T-helper 17 cell (primary cell): ENCODE data around the gene MAPK11. TPM values are rescaled to one million over a fixed set of nuclear protein-coding genes. Genes with fewer than 3 reads are reported as not detected.

Experiments
- ATAC-seq: fragments of 150-1000 bp; cut with Tn5 transposase; 2 replicates; pipeline ENCODE4 v1.10.0; 2021; ENCODE audit warnings: mild to moderate bottlenecking, moderate library complexity
- DNase-seq, 3 donors: peaks; one replicate each; pipeline versions ENCODE4 v3.0.0 to v3.0.0-alpha.2; 2020 to 2021
- H3K9me3 ChIP-seq: one replicate; pipeline ENCODE4 v1.7.0; 2013; ENCODE audit warnings: low read length, mild to moderate bottlenecking; ENCODE audit not compliant: control insufficient read depth, poor library complexity, severe bottlenecking
- H3K27ac Mint-ChIP-seq: one replicate; pipeline ENCODE4 v1.8.0; 2022; ENCODE audit warnings: mild to moderate bottlenecking, moderate library complexity, mixed read lengths
- H3K27me3 Mint-ChIP-seq: one replicate; pipeline ENCODE4 v1.8.0; 2022; ENCODE audit warnings: mixed read lengths
- H3K36me3 Mint-ChIP-seq: one replicate; pipeline ENCODE4 v1.8.0; 2022; ENCODE audit warnings: low read depth, mixed read lengths
- H3K4me1 Mint-ChIP-seq: one replicate; pipeline ENCODE4 v1.8.0; 2022; ENCODE audit warnings: mild to moderate bottlenecking, mixed read lengths
- H3K4me3 Mint-ChIP-seq: one replicate; pipeline ENCODE4 v1.8.0; 2022; ENCODE audit warnings: mild to moderate bottlenecking, moderate library complexity, mixed read lengths
- total RNA-seq, 4 donors: library from RNA in 2 of 4; stranded (reverse) in 2 of 4; gene quantifications; one replicate each; pipeline ENCODE4 v1.2.3 and lab custom pipeline; 2022 to 2026

Gene MAPK11
- total RNA-seq, 2 donors from 2014 or later = 13.2 to 14.4 TPM

DNA sequence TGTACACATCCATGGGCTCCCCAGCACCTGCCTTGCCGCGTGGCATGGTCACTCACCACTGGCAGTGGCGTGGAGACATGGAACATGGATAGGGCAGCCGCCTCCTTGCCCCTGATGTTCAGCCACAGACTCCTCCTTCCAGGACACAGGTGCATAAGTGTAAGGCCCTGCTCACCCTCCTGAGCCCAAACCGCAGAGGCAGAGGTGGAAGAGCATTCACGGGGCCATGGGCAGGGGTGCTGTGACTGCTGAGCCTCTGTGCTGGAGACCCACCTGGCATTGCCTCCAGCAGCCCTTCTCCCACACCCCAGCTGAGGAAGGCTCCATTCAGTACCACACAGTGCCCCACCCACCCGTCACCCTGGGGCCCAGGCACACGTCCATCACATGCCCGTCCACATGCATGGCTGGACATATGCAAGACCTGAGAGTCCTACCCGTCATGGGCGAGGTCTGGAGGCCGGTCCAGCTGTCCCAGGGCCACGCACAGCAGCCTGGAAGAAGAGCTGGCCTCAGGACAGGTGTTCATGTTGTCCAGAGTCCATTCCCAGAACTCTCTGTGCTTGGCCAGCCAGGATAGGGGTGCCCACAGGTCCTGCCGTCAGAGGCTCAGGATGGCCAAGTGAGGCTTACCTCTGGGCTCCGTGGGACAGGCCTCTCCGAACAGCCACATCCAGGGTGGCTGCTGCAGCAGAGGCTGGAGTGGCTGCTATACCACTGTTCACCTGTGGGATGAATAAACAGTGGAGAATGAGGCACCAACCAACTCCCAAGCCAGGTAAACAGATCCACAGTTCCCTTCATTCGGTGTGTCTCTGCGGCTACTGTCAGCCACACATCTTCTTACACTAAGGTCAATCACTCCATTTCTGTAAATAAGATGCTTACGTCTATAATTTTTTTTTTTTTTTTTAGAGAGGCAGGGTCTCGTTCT lies 23.7 kb downstream of the MAPK11 start:
- DNase-seq = no peak
- H3K27ac Mint-ChIP-seq = peak overlapping the region; percentile 93
- peaks cover 19% of the 10 kb centered on the region for H3K4me1 Mint-ChIP-seq
- no peaks in the 10 kb centered on the region for H3K27me3 Mint-ChIP-seq
- H3K36me3 Mint-ChIP-seq = peaks cover 2% of the 10 kb centered on the region
- H3K4me3 Mint-ChIP-seq = peak overlapping the region; percentile 61
- H3K9me3 ChIP-seq = no peaks in the 10 kb centered on the region
- no peak for ATAC-seq

DNA sequence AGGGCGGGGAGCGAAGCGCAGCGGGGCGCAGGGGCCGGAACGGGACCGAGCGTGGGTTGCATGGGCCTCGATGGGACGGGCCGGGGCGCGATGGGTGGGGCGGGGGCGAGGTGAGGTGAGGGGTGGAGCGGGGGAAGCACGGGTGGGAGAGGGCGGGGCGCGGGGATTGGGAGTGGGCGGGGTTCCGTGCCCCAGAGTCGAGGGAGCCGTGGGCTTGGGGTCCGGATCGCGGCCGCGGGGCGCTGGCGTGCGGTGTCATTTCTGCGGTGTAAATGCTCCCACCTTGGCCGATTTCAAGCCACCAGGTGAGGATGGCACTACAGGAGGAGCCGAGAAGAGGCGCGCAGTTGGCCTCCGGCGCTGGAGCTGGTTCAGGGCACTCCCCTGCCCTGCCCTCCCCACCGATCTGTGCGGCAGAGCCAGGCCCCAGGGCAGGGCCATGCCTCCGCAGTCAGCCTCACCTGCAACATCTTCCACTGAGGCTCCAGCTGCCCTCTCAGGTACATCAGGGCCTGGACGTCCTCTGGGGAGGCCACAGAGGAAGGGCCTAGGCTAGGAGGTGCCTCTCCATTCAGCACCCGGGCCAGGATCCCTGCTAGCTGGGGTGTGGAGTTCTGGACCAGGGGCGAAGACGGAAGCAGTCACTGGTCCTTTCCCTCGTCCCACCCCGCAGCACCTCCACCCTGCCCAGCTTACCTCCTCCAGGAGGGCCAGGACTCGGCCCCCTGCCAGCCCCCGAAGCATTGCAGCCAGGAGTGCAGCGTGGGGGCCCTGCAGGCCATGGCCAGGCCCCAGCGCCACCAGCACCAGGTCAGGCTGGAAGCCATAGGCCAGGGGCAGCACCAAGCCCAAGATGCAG lies 24.7 kb downstream of the MAPK11 start:
- Mint-ChIP-seq H3K36me3 (peaks cover 2% of the 10 kb centered on the region), H3K27ac (peak overlapping the region; percentile 92), H3K27me3 (no peaks in the 10 kb centered on the region), H3K4me3 (peak overlapping the region; percentile 94), H3K4me1 (peaks cover 25% of the 10 kb centered on the region)
- no peaks in the 10 kb centered on the region for H3K9me3 ChIP-seq
- peak; percentile 30 for ATAC-seq
- DNase-seq = peak in 1 of 3 donors; percentile 67

DNA sequence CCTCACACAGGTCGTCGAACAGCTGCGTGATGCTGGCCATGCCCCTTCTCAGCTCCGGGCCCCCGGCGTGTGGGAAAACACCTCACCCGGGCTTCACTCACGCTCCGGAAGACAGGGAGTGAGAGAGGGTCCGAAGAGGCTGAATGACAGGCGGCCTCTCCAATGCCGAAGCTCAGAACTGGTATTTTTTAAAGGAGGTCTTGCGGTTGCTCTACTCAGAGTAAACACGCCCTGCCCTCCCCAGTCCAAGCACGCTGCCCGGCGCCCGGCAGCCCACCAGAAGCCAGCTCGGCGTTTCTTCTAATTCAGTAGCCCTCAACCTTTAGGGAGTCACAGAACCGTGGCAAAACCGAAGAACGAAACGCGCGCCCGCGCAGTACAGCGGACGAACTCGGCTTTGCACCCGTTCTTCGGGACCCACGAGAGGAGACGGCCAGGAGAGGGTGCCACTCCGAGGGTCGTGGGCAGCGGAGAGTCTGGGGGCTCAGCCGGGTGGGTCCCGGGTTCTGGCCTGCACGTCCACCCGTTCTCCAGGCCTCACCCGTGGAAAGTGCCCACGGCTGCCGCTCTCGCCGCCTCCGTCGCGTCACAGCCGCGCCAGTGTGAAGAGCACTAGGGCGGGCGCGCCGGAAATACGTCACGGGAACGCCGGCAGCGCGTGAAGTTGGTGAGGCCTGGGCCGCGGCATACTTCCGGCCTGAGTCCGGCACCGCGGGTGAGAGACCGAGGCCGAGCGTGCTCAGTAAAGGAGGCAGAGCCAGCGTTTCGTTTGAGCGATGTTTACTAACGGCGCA lies 25.6 kb downstream of the MAPK11 start, which contains the start of gene TUBGCP6:
TUBGCP6 (minus strand) TSS at position 604 of the 794 bp plus-strand sequence; CDS start at position 40, 564 bp downstream.
- Mint-ChIP-seq H3K4me3 (peak within 1 kb of the TSS; percentile 94), H3K27ac (peak within 1 kb of the TSS; percentile 92), H3K27me3 (no peaks in the 10 kb centered on the region), H3K4me1 (peaks cover 29% of the 10 kb centered on the region), H3K36me3 (peaks cover 2% of the 10 kb centered on the region)
- ATAC-seq = peak; percentile 76
- peak; percentile 81 to 87 (median 86) for DNase-seq
- no peaks in the 10 kb centered on the region for H3K9me3 ChIP-seq

DNA sequence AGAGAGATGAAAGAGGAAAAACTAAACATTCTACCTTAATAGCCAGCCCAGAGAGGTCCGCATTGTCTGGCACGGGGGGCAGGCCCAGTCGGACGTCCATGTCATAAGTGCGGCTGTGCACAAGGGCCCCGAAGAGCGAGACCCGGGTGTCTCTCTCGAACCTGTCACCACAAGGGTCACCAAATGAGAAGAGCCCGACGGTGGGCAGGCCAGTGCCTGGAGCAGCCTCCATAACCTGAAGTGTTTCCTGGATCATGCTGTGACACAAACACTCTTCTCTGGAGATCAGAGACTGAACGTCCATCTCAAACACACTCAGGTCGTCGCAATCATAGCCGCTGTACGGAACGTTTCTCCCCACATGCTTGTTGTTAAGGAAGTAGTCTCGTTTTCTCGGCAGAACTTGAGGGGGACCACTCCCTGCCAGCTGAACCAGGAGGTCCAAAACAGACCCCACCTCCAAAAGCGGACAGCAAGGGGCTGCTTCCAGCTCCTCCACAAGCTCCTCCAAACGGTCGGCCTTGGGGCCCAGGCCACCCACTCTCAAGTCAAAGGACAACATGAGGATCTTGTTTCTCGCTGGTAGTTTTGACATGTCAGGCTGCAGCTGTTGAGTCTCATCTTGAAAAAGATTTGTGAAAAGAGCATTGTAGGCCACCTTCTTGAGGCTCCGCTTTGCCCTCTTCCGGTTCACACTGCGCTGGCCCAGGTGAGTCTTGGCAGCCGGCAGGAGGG lies 26.3 kb downstream of the MAPK11 start:
- no peak for DNase-seq
- H3K36me3 Mint-ChIP-seq = peaks cover 2% of the 10 kb centered on the region
- ATAC-seq = no peak
- H3K9me3 ChIP-seq = no peaks in the 10 kb centered on the region
- H3K4me3 Mint-ChIP-seq = peak overlapping the region; percentile 94
- peak overlapping the region; percentile 92 for H3K27ac Mint-ChIP-seq
- no peaks in the 10 kb centered on the region for H3K27me3 Mint-ChIP-seq
- H3K4me1 Mint-ChIP-seq = peaks cover 29% of the 10 kb centered on the region

DNA sequence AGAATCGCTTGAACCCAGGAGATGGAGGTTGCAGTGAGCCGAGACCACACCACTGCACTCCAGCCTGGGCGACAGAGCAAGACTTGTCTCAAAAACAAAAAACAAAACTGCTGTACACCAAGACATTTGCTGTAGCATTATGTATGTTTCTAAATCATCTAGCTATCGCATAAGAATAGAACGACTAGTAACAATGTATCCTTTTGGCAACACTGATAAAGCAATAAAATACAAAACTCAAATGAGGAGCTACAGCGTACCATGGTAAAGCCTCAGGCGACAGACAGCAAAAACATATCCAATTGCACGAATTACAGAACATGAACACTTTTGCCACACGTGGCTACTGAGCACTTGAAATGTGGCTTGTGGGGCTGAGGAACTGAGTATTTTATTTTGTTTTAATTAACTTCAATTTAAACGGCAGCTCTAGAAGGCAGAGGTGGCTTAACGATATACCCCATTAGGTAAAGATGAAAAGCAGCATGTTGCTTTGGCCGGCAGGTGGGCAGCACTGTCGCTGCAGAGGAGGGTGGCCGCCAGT lies 27.7 kb downstream of the MAPK11 start:
- no peaks in the 10 kb centered on the region for H3K27me3 Mint-ChIP-seq
- peak overlapping the region; percentile 94 for H3K4me3 Mint-ChIP-seq
- H3K4me1 Mint-ChIP-seq = peaks cover 27% of the 10 kb centered on the region
- no peaks in the 10 kb centered on the region for H3K9me3 ChIP-seq
- DNase-seq (no peak), ATAC-seq (no peak)
- peaks cover 2% of the 10 kb centered on the region for H3K36me3 Mint-ChIP-seq
- peak overlapping the region; percentile 92 for H3K27ac Mint-ChIP-seq

DNA sequence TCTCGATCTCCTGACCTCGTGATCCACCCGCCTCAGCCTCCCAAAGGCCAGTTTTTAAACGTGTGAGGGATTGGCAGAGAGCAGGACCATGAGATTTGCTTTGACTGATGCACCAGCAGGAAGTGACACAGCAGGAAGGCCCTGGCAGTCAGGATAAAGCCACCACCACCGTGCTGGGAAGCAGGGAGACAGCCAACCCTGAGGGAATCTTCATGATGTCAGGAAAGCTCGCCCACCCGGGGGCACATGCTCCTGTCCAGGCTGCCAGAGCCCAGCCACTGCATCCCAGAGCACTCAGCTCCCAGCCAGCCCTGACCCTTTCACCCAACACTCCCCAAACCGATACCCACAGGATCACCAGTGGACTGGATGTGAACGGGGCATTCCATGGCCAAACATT lies 31.4 kb downstream of the MAPK11 start:
- DNase-seq (no peak), ATAC-seq (no peak)
- Mint-ChIP-seq H3K4me1 (peaks cover 35% of the 10 kb centered on the region), H3K27me3 (no peaks in the 10 kb centered on the region), H3K4me3 (no peak overlapping the region), H3K27ac (no peak overlapping the region), H3K36me3 (peaks cover 2% of the 10 kb centered on the region)
- no peaks in the 10 kb centered on the region for H3K9me3 ChIP-seq

DNA sequence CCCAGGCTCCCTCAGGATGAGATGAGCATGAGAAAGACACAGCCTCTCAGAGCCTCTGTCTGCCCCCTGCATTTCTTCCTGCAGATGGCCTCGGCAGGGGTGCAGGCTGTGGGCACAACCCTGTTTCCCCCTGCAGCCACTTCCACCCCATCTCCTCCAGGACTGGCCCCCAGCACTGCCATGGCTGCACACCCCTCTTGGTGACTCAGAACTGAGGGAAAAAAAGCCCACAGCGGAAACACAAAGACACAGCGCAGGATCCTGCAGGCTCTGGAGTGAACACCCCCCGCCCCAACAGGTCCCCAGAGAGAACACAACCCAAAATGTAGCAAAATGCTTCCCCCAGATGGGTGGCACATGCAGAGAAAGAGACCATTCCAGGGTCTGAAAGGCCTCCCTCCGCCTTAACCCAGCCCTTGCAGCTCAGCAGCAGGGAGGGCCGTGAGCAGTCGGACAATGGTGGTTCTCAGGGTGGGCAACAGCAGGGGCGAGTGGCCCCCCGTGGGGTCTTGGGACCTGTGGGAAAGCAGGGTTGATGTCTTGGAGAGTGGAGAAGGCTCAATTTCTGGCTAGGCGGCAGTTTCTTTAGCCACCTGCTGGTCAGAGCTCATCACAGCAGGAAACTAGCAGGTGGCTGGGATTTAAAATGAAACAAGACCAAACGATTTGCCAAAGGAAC lies 33.3 kb downstream of the MAPK11 start:
- DNase-seq (no peak), ATAC-seq (no peak)
- no peaks in the 10 kb centered on the region for H3K9me3 ChIP-seq
- peaks cover 2% of the 10 kb centered on the region for H3K36me3 Mint-ChIP-seq
- H3K4me3 Mint-ChIP-seq = no peak overlapping the region
- H3K27me3 Mint-ChIP-seq = no peaks in the 10 kb centered on the region
- peak overlapping the region; percentile 70 for H3K27ac Mint-ChIP-seq
- H3K4me1 Mint-ChIP-seq = peaks cover 31% of the 10 kb centered on the region

DNA sequence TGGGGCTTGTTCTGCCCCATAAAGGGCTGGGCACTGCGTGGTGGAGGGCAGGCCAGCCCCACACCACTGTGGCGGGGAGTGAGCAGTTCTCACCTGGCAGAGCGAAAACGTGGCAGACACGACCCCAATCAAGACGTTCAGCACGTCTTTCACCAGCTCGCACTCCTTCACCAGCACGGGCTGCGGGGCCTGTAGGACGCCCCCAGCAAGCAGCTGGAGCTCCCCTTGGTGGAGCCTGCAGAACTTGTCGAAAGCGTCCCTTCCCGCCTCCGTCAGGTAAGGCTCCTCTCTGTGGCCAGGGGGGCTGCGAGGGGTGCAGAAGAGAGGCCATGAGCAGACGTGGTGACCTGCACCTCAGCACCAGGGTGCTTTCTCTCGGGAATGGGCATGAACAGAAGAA lies 37.0 kb downstream of the MAPK11 start:
- DNase-seq = no peak
- peaks cover 5% of the 10 kb centered on the region for H3K36me3 Mint-ChIP-seq
- no peak for ATAC-seq
- H3K27ac Mint-ChIP-seq = peak overlapping the region; percentile 63
- no peak overlapping the region for H3K4me3 Mint-ChIP-seq
- H3K4me1 Mint-ChIP-seq = peaks cover 26% of the 10 kb centered on the region
- no peaks in the 10 kb centered on the region for H3K27me3 Mint-ChIP-seq
- H3K9me3 ChIP-seq = no peaks in the 10 kb centered on the region

DNA sequence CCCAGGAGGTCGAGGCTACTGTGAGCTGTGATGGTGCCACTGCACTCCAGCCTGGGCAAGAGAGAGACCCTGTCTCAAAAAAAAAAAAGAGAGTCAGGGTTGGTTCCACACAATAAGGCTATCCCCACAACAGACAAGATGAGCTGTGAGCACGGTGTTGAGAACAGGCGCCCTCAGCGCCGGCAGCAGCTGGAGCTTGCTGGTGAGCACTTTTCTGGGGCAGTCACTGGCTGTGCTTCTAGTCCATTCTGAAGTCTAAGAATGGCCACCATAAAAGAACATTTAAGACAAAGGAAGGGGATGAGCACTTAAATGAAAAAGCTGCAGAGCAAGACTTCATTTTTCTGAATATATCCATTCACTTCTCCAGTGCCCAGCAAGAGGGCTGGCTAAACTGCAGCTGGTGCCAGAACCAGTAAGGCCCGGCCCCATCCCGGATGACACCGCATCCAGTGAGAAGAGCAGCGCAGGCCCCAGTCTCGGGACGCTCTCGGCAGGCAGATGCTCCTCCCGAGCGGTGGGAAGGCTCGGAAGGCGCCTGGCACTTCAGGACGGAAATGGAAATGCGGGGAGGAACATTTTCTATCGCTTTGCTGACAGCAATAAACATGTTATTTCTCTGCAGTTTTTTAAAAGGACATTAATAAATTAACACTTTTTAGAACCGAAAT lies 37.6 kb downstream of the MAPK11 start:
- no peaks in the 10 kb centered on the region for H3K9me3 ChIP-seq
- DNase-seq = no peak
- peaks cover 22% of the 10 kb centered on the region for H3K4me1 Mint-ChIP-seq
- H3K4me3 Mint-ChIP-seq = no peak overlapping the region
- no peaks in the 10 kb centered on the region for H3K27me3 Mint-ChIP-seq
- no peak for ATAC-seq
- H3K36me3 Mint-ChIP-seq = peaks cover 5% of the 10 kb centered on the region
- no peak overlapping the region for H3K27ac Mint-ChIP-seq

DNA sequence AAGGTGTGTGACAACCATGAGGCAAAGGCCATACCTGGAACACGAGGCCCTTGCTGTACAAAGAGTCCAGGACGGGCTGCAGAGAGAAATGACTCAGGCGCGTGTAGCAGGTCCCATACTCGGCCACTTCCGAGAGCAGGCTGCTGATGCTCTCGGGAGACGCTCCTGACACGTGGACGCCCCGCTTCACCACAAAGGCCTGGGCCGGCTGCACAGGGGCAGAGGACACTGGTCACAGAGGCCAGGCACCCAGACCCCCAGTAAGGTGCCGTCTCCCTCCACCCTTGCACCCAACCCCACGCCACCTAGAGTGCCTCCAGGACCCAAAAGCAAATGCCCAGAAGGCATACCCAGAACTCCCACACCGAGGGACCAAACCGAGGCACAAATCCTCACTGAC lies 40.8 kb downstream of the MAPK11 start:
- DNase-seq (no peak), ATAC-seq (no peak)
- Mint-ChIP-seq H3K4me1 (peaks cover 15% of the 10 kb centered on the region), H3K36me3 (peaks cover 5% of the 10 kb centered on the region), H3K27ac (no peak overlapping the region), H3K4me3 (no peak overlapping the region), H3K27me3 (no peaks in the 10 kb centered on the region)
- no peaks in the 10 kb centered on the region for H3K9me3 ChIP-seq

DNA sequence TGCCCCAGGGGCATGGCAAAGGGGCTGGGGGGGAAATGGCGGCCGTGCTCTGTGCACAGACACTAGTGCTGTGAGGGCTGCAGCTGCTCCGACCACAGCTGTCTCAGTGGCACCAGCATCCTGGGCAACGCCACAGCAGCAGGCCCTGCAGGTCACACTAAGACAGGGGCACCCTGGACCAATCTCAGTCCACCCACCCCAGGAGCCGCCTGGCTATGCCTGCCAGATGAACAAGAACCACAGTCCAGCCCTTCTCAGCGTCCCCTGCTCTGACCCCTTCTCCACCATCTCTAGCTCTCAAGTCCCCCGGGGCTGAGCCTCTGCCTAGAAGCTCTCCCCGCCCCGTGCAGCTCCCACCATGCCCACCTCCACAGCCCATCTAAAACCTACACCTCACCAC lies 41.8 kb downstream of the MAPK11 start:
- no peaks in the 10 kb centered on the region for H3K27me3 Mint-ChIP-seq
- no peak overlapping the region for H3K4me3 Mint-ChIP-seq
- no peaks in the 10 kb centered on the region for H3K9me3 ChIP-seq
- no peak for DNase-seq
- no peak for ATAC-seq
- H3K27ac Mint-ChIP-seq = peak overlapping the region; percentile 47
- H3K36me3 Mint-ChIP-seq = peaks cover 2% of the 10 kb centered on the region
- H3K4me1 Mint-ChIP-seq = peaks cover 9% of the 10 kb centered on the region
